Subcutaneous adipose tissue (tissue), 4 donors: ENCODE data around the gene ANO4. TPM values are rescaled to one million over a fixed set of nuclear protein-coding genes. Genes with fewer than 3 reads are reported as not detected.

Experiments
- total RNA-seq, 4 donors: library from RNA; depleted of rRNA; stranded (reverse); fragments of >200 nt; gene quantifications; one replicate each; pipeline ENCODE4 v1.1.0, GENCODE V29; 2016
- TF ChIP-seq, protein P1 (sequence below): fragments of 450-650 bp; IDR thresholded peaks from one replicate; pipeline ENCODE4 v1.5.1; 2016; ENCODE audit warnings: low read depth, mild to moderate bottlenecking, control low read depth, antibody characterized with exemption, moderate library complexity

Gene ANO4
- total RNA-seq, 4 donors from 2014 or later = 0.22 to 0.82 TPM; not detected in 2

DNA sequence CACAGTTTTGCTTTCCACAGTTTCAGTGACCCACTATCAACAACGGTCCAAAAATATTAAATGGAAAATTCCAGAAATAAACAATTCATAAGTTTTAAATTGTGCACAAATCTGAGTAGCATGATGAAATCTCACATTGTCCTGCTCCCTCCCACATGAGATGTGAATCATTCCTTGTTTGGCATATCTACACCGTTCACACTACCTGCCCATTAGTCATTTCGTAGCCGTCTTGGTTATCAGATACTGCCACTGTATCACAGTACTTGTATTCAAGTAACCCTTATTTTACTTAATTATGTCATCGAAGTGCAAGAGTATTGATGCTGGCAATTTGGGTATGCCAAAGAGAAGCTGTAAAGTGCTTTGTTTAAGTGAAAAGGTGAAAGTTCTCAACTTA lies 270.1 kb downstream of the ANO4 start:
- TF ChIP-seq, protein P1, sequence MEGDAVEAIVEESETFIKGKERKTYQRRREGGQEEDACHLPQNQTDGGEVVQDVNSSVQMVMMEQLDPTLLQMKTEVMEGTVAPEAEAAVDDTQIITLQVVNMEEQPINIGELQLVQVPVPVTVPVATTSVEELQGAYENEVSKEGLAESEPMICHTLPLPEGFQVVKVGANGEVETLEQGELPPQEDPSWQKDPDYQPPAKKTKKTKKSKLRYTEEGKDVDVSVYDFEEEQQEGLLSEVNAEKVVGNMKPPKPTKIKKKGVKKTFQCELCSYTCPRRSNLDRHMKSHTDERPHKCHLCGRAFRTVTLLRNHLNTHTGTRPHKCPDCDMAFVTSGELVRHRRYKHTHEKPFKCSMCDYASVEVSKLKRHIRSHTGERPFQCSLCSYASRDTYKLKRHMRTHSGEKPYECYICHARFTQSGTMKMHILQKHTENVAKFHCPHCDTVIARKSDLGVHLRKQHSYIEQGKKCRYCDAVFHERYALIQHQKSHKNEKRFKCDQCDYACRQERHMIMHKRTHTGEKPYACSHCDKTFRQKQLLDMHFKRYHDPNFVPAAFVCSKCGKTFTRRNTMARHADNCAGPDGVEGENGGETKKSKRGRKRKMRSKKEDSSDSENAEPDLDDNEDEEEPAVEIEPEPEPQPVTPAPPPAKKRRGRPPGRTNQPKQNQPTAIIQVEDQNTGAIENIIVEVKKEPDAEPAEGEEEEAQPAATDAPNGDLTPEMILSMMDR = no peak

DNA sequence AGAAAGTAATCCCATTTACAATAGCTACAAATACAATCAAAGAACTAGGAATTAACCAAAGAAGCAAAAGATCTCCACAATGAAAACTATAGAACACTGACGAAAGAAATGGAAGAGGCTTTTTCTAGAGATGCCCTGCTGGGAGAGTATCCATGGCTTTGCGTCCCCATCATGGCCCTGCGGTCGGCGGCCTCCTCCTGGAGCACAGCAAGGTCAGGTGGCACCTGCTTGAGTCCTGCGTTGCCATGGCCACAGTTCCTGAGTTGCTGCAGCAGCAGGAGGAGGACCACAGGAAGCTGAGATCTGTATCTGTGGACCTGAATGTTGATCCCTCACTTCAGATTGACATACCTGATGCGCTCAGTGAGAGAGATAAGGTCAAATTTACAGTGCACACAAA lies 271.9 kb downstream of the ANO4 start:
- TF ChIP-seq, protein P1 = no peak

DNA sequence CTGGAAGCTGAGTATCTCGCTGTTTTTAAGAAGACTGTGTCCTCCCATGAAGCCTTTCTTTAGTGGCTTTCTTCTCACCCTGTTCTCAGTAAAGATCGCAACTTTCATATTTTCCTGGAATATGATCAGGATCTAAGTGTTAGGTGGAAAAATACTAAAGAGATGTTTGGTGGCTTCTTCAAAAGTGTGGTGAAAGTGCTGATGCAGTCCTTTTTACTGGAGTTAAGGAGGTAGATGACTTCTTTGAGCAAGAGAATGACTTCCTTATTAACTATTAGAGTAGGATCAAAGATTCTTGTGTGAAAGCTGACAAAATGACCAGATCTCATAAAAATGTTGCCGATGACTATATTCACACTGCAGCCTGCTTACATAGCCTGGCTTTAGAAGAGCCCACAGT lies 273.8 kb downstream of the ANO4 start:
- TF ChIP-seq, protein P1 = no peak

DNA sequence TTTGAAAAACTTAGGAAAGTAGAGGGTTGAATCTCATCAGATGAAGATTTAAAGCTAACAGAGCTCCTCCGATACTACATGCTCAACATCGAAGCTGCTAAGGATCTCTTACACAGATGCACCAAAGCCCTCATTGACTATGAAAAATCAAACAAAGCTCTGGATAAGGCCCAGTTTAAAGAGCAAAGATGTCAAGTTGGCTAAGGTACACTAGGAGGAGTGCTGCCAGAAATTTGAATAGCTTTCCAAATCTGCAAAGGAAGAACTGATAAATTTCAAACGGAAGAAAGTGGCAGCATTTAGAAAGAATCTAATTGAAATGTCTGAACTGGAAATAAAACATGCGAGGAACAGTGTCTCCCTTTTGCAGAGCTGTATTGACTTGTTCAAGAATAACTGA lies 274.3 kb downstream of the ANO4 start:
- TF ChIP-seq, protein P1 = no peak

DNA sequence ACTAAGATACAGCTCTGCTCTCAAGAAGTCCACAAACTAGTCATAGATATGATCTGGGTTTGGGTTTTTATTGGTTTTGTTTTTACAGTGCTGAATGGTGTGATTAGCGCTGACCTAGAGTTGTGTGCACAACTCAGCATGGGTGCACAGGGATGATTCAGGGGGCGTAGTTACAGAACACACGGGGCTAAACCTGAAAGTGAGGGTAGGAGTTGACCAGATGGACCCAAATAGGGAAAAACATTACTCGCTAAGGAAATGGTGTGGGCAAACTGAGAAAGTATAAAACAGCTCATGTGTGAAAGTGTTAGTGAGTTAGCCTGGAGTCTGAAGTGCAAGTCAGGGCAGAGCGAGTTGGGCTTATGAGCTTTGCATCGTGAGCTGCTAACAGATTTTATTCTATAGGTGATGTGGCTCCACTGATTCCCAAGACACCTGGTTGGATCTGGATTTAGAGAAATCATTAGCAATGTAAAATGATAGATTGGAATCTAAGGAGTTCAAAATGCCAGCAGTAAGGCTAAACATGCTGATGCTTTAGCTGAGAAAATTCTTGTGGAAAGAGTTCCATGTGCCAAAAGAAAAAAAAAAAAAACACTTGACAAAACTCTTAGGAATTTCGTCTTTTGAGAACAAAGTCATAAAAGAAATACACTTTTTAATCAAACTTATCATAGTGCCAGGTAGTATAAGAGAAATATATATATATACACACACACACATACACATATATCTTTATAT lies 280.5 kb downstream of the ANO4 start:
- TF ChIP-seq, protein P1 = no peak

DNA sequence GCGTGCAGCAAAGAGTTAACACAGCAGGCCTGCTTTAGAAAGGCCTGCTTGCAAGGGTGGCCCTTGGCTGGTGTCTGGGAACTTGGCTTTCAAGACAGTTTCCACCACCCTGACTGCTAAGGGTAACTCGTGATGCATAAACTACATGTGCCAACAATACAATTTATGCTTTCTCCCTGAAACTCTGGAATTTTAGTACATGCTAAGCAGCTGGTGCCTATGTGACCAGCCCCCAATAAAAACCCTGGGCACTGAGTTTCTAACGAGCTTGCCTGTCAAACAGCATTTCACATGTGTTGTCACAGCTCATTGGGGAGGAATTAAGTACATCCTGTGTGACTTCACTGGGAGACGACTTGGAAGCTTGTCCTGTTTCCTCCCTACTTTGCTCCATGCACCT lies 282.3 kb downstream of the ANO4 start:
- TF ChIP-seq, protein P1 = no peak

DNA sequence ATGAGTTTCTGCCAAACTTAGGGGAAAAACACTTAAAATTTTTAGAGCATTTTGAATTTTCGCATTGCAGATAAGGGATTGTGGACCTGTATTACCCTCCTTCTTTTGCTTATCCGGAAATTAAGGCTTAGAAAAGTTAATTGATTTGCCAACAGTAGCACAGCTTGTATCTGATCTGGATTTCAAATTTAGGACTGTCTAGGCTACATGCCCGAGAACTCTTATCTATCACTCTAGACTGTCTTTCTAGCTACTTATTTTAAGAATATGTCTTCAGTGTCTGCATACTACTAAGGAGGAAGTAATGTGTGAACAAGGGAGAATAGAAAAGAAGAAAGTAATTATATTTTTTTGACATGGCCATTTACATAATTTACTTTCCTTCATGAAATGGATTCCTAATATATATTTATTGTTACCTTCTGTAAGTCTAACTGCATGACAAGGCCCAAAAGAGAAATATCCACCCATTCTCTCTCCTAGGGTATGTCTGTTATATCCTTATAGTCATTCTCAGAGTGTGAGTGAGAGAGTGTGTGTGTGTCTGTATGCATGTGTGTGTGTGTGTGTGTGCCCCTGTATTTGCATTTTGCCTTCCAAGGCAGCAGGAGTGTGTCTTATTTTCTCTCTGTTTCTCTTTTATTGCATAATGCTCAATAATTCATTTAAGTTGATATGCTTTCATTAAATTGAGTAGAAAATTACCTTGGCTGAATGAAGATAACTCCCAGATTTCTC lies 283.4 kb downstream of the ANO4 start:
- TF ChIP-seq, protein P1 = no peak
